Transverse colon (tissue), 4 donors: ENCODE measurements around the gene PVALEF. TPM values are rescaled to one million over a fixed set of nuclear protein-coding genes. Genes with fewer than 3 reads are reported as not detected.

Source experiments
- DNase-seq: peaks from one replicate; pipeline ENCODE4 v3.0.0-alpha.2; 2019
- H3K27ac ChIP-seq, 4 donors: fragments of 200-600 bp; sonication (generic); 2 replicates each; pipeline ENCODE4 v1.5.1; 2016 to 2018; ENCODE audit warnings: inconsistent platforms in 4 of 4
- H3K27me3 ChIP-seq: fragments of 200-600 bp; sonication (generic); 2 replicates; pipeline ENCODE4 v1.5.1; 2017; ENCODE audit warnings: inconsistent platforms
- H3K36me3 ChIP-seq, 4 donors: fragments of 200-600 bp; sonication (generic); 2 replicates each; pipeline ENCODE4 v1.5.1; 2017 to 2019; ENCODE audit warnings: inconsistent platforms in 4 of 4
- H3K4me1 ChIP-seq, 4 donors: fragments of 200-600 bp; sonication (generic); 2 replicates each; pipeline ENCODE4 v1.5.1; 2017 to 2020; ENCODE audit warnings: inconsistent platforms in 4 of 4
- H3K4me3 ChIP-seq, 4 donors: fragments of 200-600 bp; sonication (generic); 1 replicate in 1 of 4; 2 replicates in 3 of 4; pipeline versions ENCODE4 v1.5.1 to v1.6.1; 2017 to 2019; ENCODE audit warnings: inconsistent platforms in 4 of 4
- H3K9me3 ChIP-seq, 2 donors: fragments of 200-600 bp; sonication (generic); 2 replicates each; pipeline ENCODE4 v1.5.1; 2017 to 2019; ENCODE audit warnings: inconsistent platforms in 2 of 2
- CTCF ChIP-seq, 5 experiments: fragments of 200-600 bp in 3 of 5; fragments of 450-650 bp in 2 of 5; sonication (generic) in 3 of 5; IDR thresholded peaks; 1 replicate in 2 of 5; 2 replicates in 3 of 5; pipeline ENCODE4 v1.5.1; 2016 to 2017; ENCODE audit warnings: antibody characterized with exemption in 5 of 5, inconsistent platforms in 3 of 5, mild to moderate bottlenecking in 2 of 5, moderate library complexity in 1 of 5
- EP300 ChIP-seq: sonication (generic); formaldehyde crosslinking; IDR thresholded peaks from one replicate; pipeline ENCODE4 v1.6.1; 2017; ENCODE audit warnings: antibody characterized with exemption, low read depth
- POLR2A ChIP-seq: fragments of 450-650 bp; IDR thresholded peaks from one replicate; pipeline ENCODE4 v1.6.1; 2016; ENCODE audit warnings: antibody characterized with exemption, mild to moderate bottlenecking, moderate library complexity
- POLR2AphosphoS5 ChIP-seq, 3 donors: sonication (generic); formaldehyde crosslinking; IDR thresholded peaks; one replicate each; pipeline ENCODE4 v1.6.1; 2016; ENCODE audit warnings: antibody characterized with exemption in 3 of 3
- WGBS, 2 donors: methylation state at CpG; one replicate each; pipeline ENCODE4 v1.1.5; 2018; ENCODE audit warnings: low coverage in 1 of 2; 5-methylcytosine and 5-hydroxymethylcytosine counted together
- in situ Hi-C, 4 donors: fragments of 200-750 bp; cut with MboI; loops; one replicate each; pipeline versions ENCODE4 v1.15.0 to v1.15.1; 2017; ENCODE audit warnings: low sequenced_read_pairs in 3 of 4, low pct_ligation_motif_present in 1 of 4, low pct_unique_long_range_greater_than_20kb in 1 of 4
- intact Hi-C: fragments of 100-400 bp; cut with DNase I; formaldehyde crosslinking; loops from one replicate; pipeline ENCODE4 v1.15.1; 2023; ENCODE audit warnings: low total_unique reads
- total RNA-seq, 4 donors: library from RNA; depleted of rRNA; stranded (reverse); fragments of >200 nt; gene quantifications; one replicate each; pipeline ENCODE4 v1.1.0, GENCODE V29; 2016

PVALEF gene
- total RNA-seq, 4 donors from 2014 or later = not detected

- H3K4me1 ChIP-seq = no peaks in the 10 kb centered on the region
- WGBS, 2 donors = 84% methylated on average over 21 of the region's 22 CpGs; no CpG with 5 or more reads in 1 of the 2 donors
- no peak for DNase-seq
- H3K27me3 ChIP-seq = no peaks in the 10 kb centered on the region
- intact Hi-C loops (no loop called here), in situ Hi-C loops (no loop called here)
- TF ChIP-seq POLR2AphosphoS5 (IDR thresholded peaks at IDR 0.05) = no peak
- no peak for TF ChIP-seq EP300
- no peak for TF ChIP-seq POLR2A
- TF ChIP-seq CTCF (IDR thresholded peaks at IDR 0.05) = no peak
- H3K9me3 ChIP-seq = no peaks in the 10 kb centered on the region
- H3K27ac ChIP-seq = no peak overlapping the region
- H3K36me3 ChIP-seq = no peaks in the 10 kb centered on the region
- no peak overlapping the region for H3K4me3 ChIP-seq
Observed at GRCh38 chr17:81198826-81199481, 33.6 kb downstream of the PVALEF start.

- no peaks in the 10 kb centered on the region for H3K27me3 ChIP-seq
- no peaks in the 10 kb centered on the region for H3K36me3 ChIP-seq
- in situ Hi-C loops (no loop called here), intact Hi-C loops (no loop called here)
- 94 to 100% methylated on average over 2 to 18 of the region's 18 CpGs for WGBS, 2 donors
- no peaks in the 10 kb centered on the region for H3K4me1 ChIP-seq
- no peak for TF ChIP-seq POLR2AphosphoS5 (IDR thresholded peaks at IDR 0.05)
- no peak for TF ChIP-seq EP300
- H3K27ac ChIP-seq = no peak overlapping the region
- no peaks in the 10 kb centered on the region for H3K9me3 ChIP-seq
- no peak overlapping the region for H3K4me3 ChIP-seq
- no peak for DNase-seq
Observed at GRCh38 chr17:81199482-81199830, 34.1 kb downstream of the PVALEF start.

- TF ChIP-seq EP300 (no peak), CTCF (IDR thresholded peaks at IDR 0.05) (no peak), POLR2A (no peak), POLR2AphosphoS5 (IDR thresholded peaks at IDR 0.05) (no peak)
- Histone ChIP-seq H3K9me3 (no peaks in the 10 kb centered on the region), H3K4me1 (no peaks in the 10 kb centered on the region), H3K27ac (no peak overlapping the region), H3K4me3 (no peak overlapping the region), H3K36me3 (no peaks in the 10 kb centered on the region), H3K27me3 (no peaks in the 10 kb centered on the region)
- no peak for DNase-seq
- intact Hi-C loops (no loop called here), in situ Hi-C loops (no loop called here)
- no CpG with 5 or more reads among the region's 18 CpGs for WGBS, 2 donors
Observed at GRCh38 chr17:81200201-81200600, 34.9 kb downstream of the PVALEF start.

- peak; percentile 60 for DNase-seq
- no peaks in the 10 kb centered on the region for H3K9me3 ChIP-seq
- no peak overlapping the region for H3K27ac ChIP-seq
- H3K27me3 ChIP-seq = no peaks in the 10 kb centered on the region
- intact Hi-C loops = no loop called here
- WGBS, 2 donors = 72 to 100% methylated on average over 1 to 27 of the region's 27 CpGs
- H3K4me3 ChIP-seq = no peak overlapping the region
- in situ Hi-C loops = no loop called here
- TF ChIP-seq POLR2AphosphoS5 (IDR thresholded peaks at IDR 0.05) = no peak
- TF ChIP-seq CTCF (IDR thresholded peaks at IDR 0.05) = peak; percentile 35 to 77 (median 64)
- TF ChIP-seq EP300 = no peak
- no peak for TF ChIP-seq POLR2A
- H3K4me1 ChIP-seq = no peaks in the 10 kb centered on the region
- no peaks in the 10 kb centered on the region for H3K36me3 ChIP-seq
Observed at GRCh38 chr17:81200695-81201580, 35.6 kb downstream of the PVALEF start.
